HG03066 (cell line): ENCODE data around the gene SPOCK1.

ENCODE experiments used
- ATAC-seq: cut with Tn5 transposase; IDR thresholded peaks from one replicate; pipeline ENCODE4 v1.9.1; 2021; ENCODE audit warnings: low read depth; ENCODE audit not compliant: unreplicated experiment

Gene SPOCK1

DNA sequence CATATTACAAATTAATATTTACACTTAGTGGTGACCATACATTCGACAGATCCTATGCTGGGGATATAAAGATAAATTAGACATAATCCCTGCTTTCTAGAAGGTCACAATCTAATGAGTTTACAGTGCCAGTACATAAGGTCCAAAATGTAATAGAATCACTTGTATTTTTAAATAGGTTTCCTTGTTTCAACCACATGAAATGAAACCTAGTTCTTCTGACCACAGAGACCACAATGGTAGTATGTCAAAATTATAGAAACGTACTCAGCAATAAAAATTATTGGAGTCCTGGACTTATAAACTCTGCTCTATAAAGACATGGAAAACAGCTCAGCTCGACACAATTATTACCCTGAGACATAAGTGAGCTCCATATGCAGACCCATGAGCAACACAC is 444.3 kb downstream of the SPOCK1 start:
- no peak for ATAC-seq

DNA sequence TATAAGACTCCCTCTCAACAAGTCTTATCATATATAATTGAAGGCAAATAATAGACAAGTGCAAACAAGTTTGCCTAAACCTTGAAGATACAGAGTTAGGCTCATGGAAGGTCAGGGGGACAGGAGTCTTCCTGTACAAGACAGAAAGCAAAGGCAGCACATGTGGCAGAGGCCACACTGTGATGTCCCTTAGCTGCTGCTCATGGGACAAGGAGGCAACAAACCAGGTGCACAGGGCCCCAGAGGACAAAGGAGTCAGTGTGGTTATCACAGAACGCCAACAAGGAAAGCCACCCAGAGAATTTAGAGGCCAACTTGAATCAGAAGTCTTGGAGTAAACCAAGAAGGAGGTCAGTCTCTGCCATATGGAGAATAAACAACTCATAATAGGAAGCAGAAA is 444.8 kb downstream of the SPOCK1 start:
- no peak for ATAC-seq

DNA sequence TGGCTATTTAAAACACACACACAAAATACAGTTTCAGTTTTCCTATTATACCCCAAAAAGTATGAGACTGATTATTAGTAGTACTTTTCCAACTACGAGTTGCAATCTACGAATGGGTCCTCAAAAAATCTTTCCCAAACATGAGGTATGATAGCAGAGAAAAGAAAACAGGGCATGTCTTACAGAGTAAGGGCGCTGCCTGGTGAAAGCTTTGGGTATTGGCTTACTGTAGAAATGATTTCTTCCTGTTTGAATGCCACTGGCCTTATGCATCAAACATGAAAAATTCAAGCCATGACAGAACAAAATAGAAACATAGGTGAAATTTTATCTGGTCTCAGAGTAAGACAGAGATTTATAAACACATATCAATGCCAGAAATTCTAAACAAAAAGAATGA is 448.0 kb downstream of the SPOCK1 start:
- ATAC-seq: no peak

DNA sequence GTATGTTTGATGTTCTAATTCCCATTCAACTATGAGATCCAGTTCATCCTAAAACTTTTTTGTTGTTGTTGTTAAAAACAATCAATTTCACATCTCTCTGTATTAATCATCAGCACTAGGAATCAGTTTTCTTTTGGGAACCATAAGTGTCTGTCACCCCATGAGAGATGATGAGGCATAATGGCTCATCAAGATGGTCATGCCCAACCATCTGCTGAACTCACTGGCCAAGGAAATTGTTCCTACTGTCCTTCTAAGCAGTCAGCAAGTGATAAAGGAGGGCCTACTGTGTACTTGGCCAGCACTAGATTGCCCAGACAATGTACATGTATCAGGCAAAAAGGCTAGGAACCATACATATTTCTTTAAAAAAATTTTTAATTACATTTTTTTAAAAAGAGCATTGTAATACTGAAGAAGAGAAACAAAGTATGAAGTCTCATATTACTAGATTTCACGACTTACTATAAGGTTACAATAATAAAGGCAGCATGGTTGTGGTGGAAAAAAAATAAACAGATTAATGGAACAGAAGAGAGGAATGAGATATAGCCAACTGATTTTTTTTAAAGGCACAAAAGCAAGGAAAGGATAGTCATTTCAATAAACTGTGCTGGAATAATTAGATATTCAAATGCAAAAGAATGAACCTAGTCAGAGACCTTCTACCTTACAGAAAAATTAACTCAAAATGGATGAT is 458.3 kb downstream of the SPOCK1 start:
- ATAC-seq: no peak

DNA sequence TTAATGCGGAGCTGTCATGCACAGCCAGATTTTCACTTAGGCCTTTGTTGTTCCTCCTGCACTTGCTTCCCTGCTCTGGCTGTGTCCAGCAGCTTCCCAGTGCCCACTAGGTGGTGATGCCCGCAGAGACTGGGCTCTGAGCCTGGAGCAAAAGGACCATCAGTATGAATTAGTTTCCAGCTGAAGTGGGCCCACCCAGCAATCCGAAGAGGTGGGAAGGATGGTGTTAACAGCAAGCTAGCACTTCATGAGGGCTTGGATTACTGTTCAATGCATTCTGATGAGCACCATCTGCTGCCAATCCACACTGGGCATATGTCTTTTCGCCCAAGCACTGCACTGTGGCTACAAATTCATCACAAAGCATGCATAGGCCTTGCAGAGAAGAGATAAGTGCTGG is 459.1 kb downstream of the SPOCK1 start:
- ATAC-seq: no peak

DNA sequence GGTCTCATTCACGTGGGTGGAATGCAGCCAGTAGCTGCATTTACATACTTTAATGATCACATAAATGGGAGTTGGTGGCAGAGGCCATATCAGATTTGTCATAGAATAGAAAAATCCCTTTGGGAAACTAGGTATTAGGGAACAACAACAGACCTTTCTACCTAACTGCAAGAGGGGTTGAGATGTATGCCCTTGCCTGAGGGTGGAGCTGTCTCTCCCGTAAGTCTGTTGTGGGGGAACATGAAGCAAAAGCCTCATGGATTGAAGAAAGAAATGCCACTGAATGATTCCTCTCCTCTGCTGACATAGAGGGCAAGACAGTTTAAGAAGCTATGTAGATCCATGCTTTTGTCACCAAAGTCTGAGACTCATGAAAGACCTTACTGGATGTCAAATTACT is 461.3 kb downstream of the SPOCK1 start:
- no peak for ATAC-seq

DNA sequence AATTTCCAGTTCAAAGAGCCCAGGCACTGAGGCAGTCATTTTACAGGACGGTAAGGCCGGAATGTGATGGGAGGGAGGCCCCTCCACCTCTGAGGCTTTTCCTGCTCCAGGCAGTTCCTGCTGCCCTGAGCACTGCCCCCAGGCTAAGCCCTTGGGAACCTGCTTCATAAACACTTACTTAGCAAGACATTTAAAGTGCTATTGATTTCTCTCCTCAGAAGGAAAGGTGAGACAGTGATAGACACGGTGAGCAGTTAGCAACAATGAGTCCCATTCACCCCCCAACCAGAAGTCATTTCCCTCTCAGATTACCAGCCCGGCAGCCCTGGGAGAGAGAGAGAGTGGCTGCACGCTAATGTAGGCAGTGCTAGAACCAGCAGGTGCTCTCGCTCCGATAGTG is 462.5 kb downstream of the SPOCK1 start:
- no peak for ATAC-seq

DNA sequence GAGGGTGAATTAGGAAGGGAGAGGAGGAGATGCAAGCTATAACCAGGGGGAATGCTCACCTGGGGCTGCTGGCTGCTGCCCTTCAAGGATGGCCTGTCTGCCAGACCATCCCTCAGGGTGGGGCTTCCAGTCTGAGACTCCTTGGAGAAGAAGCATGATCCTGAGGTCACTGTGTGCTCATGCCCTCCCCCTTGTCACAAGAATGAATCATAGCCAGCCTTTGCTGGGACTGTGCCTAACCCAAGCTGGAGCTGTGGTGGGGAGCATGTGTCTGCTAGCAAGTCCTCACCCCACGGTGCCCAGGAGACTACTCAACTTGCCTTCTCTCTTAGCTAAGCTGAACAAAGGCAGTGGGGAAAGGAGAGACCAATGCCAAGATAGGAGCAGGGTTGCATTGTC is 463.6 kb downstream of the SPOCK1 start:
- ATAC-seq: no peak

DNA sequence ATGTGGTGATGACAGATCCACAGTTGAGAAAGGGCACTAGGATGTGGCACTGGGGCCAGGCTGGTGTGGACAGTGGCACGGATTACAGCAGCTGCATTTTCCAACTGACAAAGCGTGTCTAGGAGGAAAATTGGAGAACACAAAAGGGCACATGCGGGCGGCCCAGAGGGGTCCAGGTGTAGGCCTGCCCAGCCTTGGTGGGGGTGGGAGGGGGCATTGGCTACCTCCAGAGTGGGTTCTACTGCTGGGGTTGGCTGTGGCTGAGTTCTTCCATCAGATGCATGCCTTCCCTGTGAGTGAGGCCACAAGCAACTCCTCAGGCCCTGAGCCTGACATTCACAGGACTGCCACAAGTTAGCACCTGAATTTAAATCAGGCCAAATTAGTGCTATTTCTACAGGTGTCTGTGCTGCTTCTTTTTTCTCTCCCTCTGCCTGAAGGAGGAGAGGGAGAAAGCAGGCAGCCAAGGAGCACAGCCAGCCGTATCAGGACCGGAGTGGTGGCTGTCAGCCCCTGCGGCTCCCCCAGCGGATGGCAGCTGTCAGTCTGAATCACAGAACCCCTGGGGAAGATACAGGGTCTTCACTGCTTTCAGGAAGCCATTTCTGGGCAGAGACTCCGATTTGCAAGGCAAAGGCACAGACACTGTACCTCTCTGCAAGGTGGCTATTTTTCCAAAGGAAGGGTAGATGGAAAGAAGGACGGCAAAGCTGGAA is 464.2 kb downstream of the SPOCK1 start:
- no peak for ATAC-seq

DNA sequence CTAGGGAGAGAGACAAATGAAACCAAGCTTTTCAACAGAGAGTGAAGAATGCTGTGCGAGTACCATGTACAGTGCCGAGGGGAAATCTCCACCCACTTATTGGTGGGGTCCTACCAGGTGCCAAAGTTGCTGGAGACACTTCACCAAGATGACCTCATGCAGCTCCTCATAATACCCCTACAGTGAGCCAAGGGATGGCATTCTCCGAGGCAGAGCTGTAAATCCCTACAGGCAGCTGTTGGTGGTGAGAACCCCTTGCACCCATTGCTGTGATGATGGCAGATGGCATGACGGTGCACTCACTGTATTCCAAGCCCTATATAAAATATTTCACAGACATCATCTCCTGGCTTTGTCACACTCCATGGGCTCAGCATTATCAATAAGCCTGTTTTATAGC is 464.9 kb downstream of the SPOCK1 start:
- no peak for ATAC-seq

DNA sequence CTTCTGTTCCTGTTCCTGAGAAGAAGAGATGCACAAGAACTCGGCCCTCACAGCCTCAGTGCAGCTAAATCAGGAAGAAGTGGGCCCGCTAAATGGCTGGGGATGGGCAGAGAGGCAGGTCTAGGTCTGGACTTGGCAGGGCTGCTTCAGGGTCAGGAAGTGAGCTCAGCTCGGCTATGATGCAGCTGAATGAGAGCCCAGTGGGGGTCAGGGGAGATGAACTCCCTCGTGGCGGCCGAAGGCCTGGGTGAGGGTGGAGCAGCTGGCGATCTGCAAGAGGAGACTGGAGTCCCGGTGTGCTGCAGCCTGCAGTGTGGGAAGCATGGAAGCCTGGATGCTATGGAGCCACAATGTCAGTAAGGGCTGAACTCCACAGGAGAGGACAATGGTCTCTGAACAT is 466.2 kb downstream of the SPOCK1 start:
- no peak for ATAC-seq

DNA sequence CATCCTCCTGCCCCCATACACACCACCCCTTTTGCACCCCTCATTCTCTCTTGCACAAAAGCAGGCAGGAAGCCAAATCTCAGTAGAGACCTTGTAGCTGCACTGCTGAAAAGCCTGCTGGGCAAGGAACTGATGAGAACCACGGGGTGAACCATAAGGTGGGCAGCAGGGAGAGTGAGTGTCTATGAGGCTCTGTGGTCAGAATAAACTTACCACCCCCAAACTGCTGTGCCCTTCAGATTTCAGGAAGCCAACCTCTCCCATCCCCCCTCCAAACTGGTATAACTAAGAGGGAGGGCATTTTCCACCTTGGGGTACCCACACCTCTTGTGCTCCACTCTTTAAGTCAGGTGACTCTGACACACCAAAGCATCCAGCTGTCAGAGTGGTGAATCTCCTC is 471.4 kb downstream of the SPOCK1 start:
- no peak for ATAC-seq

DNA sequence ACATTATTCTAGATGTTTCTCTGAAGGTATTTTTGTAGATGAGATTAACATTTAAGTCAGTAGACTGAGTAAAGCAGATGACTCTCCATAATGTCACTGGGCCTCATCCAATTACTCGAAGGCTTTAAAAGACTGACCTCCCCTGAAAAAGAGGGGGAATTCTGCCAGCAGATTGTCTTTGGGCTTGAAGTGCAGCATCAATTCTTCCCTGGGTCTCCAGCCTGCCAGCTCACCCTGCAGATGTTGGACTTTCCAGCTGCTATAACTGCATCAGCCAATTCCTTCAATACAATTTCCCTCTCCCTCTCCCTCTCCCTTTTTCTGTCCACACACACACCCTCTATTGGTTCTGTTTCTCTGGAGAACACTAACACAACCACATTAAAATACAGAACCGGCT is 472.8 kb downstream of the SPOCK1 start:
- no peak for ATAC-seq

DNA sequence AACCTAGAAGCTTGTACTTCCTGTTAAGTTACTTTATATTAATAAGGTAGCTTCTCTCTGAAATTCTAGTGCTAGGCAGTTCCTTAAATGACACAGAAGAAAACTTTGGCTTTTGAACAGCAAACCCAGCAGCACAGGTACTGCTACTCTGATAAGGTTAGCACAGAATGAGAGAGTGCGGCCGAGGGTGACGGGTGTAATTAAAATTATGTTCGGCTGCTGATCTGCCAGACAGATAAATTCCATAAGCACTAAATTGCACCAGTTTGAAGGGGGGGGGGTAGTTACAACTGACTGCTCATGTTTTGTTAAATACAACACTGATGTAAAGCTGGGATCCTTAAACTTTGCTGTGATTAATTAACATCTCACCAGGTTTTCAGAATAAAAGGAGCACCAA is 475.1 kb downstream of the SPOCK1 start:
- ATAC-seq: no peak

DNA sequence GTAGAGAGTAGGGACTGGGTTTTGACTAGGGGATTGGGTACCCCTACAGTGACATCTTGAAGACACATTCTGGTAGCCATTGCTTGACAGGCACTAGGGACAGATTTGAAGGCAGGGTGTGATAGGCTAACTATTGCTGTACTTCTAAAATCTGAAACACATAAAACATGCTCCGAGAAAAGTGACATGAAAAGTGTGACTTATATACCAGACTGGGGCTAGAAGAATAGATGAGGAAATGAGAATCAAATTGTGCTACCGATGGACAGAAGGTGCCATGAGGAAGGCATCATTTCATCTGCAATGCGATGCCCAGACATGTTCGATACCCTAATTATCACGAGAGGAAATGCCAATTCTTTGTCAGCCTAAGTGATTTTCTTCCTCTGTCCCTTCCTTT is 475.8 kb downstream of the SPOCK1 start:
- ATAC-seq: no peak

DNA sequence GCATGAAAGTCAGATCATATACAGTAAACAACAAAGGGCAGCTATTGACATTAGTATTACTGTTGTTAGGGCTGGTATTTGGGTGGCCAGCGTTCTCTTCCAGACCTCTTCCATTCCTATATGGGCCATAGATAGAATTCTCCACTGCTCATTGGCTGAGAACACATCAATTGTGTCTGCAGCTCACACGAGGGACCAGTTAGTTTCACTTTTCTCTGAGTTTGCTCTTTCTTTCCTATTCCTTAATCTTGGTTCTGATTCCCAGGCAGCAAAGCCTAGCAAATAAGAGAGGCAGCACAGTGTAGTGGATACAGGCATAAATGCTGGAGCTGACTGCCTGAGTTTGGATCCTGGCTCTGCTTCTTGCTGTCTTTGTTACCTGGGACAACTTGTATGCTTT is 476.4 kb downstream of the SPOCK1 start:
- no peak for ATAC-seq

DNA sequence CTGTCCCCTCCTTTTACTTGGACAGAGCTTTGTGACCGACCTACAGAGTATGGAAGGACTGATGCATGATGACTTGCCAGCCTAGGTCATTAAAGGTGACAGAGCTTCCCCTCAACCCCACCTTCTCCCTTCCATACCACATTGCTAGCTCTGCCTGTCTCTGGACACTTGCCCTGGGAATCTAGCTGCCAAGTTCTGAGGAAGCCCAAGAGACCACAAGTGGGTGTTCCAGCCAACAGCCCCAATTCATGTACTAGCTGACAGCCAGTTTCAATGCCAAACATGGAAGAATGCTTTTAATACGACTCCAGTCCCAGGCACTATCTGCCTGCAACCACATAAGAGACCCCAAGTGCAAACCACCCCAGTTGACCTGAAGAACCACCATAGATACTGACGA is 477.1 kb downstream of the SPOCK1 start:
- no peak for ATAC-seq

DNA sequence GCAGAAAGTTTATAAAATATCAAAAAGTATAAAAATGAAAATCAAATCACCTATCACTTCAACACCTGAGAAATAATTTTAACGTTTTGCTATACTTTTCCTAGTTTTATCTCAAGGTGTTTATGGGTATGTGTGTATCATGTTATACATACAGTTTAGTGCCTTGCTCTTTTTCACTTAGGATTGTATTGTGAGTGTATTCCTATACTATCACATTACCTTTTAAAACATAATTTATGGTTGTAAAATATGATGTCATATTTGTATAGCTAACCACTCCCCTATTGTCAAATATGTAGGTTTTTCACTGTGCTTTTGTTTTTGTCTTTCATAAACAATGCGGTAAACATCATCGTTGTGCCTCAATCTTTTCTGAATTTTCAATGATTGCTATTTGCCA is 479.9 kb downstream of the SPOCK1 start:
- no peak for ATAC-seq

DNA sequence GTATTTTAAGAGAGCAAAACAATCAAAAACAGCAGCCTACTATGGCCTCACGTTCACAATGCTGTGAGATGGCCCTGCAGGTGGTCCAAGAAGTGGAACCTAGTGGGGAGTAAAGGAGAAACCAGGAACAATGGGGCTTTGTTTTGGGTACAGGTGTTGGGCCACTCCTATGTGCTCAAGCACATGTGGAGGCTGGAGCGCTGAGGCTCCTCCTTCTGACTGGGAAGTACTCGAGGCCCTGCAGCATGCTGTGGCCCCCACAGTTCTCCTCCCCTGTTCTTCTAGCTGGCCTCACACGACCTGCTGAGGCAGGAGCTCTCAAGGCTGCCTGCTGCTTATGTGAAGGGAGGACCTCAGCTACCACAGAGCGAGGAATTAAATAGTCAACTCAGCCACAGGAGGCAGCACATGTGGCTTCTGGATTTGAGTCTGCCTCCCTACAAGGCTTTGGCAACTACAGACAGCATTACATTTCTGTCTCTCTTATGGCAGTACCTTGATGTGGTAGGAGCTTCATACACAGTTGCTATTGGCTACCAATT is 482.3 kb downstream of the SPOCK1 start:
- ATAC-seq: no peak

DNA sequence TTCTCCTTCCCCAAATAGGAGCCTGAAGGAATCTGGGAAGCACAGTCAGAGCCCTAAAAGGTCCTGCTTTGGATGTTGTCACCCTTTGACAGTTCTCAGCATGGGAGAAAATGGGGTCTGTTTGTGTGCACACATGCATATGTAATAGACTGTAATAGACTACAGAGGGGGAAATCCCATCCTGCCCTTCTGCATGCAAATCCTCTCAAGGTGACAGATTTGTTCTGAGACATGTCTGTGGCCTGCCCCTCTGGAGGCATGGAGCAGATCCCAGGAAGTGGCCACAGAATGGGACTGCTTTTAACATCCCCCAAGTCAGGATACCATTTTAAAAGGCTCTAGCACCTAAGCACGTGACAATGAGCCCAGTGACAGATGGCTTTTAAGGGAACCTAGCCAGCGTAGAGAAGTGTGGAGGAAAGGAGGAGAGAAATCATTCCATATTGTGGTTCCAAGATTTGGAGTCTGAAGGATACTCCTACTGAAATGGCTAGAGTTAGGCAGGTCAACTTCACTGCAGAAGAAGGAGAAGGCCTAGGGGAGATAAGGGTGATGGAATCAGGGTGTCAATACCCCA is 483.5 kb downstream of the SPOCK1 start:
- no peak for ATAC-seq

DNA sequence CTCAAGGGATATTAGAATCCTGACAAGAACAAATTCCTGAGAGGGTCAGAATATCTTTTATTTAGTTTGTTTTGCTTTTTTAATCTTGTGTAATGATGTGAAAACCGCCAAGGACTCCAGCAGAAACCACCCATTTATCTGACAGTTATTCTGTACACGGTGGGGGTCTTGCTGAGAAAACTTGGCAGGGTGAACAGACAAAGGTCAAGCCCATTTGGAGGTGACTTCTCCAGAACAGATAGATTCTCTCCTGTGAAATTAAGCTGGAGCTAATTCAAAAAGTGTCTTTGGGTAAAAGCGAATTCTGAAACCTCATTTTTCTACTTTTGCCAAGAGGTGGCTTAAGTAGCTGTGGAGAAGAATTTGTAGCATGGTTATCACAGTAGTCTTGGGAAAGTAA is 484.4 kb downstream of the SPOCK1 start:
- no peak for ATAC-seq

DNA sequence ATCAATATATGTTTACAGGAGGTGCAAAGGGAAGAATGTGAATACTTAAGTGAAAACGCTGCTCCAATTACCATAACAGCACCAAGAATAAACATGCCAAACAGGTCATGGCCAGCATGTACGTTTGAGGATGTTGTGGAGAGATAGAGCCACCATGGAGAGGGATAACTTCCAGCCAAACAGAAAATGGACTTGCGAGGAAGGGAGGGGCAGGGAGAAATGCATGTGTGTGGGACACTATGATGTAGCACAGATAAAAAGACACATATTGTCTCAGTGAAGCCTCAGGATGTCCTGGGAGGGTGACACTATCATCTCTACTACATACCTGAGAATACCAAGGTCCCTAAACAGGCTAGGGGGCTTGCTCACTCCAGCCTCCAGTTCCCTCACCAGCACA is 488.9 kb downstream of the SPOCK1 start:
- ATAC-seq: no peak
